Stimulated activated CD8-positive, alpha-beta memory T cell treated with anti-CD3 and anti-CD28 coated beads, Interleukin-4, amount 100 ng/mL, for 48 hours (primary cell): ENCODE results near the gene CYFIP1.

Source experiments
- DNase-seq: peaks from one replicate; pipeline ENCODE4 v3.0.0-alpha.2; 2020

Gene CYFIP1

GRCh38 chr15:22915866-22916515 lies 64.2 kb downstream of the CYFIP1 start:
- no peak for DNase-seq

- DNase-seq = no peak
These were observed 66.4 kb downstream of the CYFIP1 start for GRCh38 chr15:22913646-22914380.

GRCh38 chr15:22912256-22912655 lies 67.9 kb downstream of the CYFIP1 start:
- DNase-seq = no peak

- no peak for DNase-seq
These were observed 68.9 kb downstream of the CYFIP1 start for GRCh38 chr15:22911306-22911705.

GRCh38 chr15:22908830-22909229 lies 71.3 kb downstream of the CYFIP1 start:
- no peak for DNase-seq

GRCh38 chr15:22907161-22907950 lies 72.8 kb downstream of the CYFIP1 start:
- no peak for DNase-seq

GRCh38 chr15:22904736-22905135 lies 75.4 kb downstream of the CYFIP1 start:
- DNase-seq = no peak

- DNase-seq = no peak
These were observed 76.1 kb downstream of the CYFIP1 start for GRCh38 chr15:22903961-22904534.

GRCh38 chr15:22903427-22903826 lies 76.7 kb downstream of the CYFIP1 start:
- DNase-seq = no peak

- DNase-seq = no peak
These were observed 77.2 kb downstream of the CYFIP1 start for GRCh38 chr15:22902981-22903380.

- no peak for DNase-seq
These were observed 77.6 kb downstream of the CYFIP1 start for GRCh38 chr15:22902578-22902977.

- no peak for DNase-seq
These were observed 78.1 kb downstream of the CYFIP1 start for GRCh38 chr15:22902046-22902445.

- DNase-seq = peak; percentile 54
These were observed 84.5 kb downstream of the CYFIP1 start for GRCh38 chr15:22895465-22896190.

GRCh38 chr15:22893881-22894280 lies 86.3 kb downstream of the CYFIP1 start:
- DNase-seq = no peak

GRCh38 chr15:22893081-22893480 lies 87.1 kb downstream of the CYFIP1 start:
- no peak for DNase-seq

- DNase-seq = no peak
These were observed 87.8 kb downstream of the CYFIP1 start for GRCh38 chr15:22892333-22892732.

GRCh38 chr15:22891426-22892210 lies 88.5 kb downstream of the CYFIP1 start:
- DNase-seq = no peak

- DNase-seq = no peak
These were observed 89.9 kb downstream of the CYFIP1 start for GRCh38 chr15:22890296-22890695.

- DNase-seq = no peak
These were observed 90.9 kb downstream of the CYFIP1 start for GRCh38 chr15:22889146-22889818.

- no peak for DNase-seq
These were observed 91.9 kb downstream of the CYFIP1 start for GRCh38 chr15:22888120-22888859.
